ENCODE measurements around the gene KCNJ18.
"Not testable (repeated sequence)": the region's sequence is repeated elsewhere in the genome, so short reads cannot be mapped to it uniquely, and the experiment has no call there.

DNA sequence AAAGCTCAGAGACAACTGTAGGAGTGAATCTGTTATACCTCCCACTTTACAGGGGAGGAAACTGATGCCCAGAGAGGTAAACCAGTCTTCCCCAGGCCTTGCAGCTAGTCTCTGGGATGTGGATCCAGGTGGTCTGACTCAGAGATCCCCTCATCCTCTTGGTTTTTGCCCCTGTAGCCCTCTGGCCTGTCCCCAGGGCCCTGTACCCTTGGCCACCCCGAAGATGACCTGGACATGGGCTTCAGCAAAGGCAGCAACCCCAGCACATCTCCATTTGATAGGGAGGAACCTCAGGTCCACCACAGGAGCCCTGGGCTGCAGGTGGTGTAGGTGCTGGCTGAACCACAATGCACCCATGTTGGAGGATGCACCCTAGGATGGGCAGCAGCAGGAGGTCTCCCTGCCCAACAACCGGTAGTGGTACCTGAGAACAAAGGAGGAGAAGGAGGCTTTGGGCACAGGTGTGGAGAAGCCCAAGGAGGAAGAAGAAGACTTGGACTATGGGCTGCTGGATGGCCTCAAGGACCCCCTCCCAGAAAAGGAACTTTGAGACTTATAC lies 26.3 kb upstream of the KCNJ18 start:
- TF ChIP-seq, protein P1, sequence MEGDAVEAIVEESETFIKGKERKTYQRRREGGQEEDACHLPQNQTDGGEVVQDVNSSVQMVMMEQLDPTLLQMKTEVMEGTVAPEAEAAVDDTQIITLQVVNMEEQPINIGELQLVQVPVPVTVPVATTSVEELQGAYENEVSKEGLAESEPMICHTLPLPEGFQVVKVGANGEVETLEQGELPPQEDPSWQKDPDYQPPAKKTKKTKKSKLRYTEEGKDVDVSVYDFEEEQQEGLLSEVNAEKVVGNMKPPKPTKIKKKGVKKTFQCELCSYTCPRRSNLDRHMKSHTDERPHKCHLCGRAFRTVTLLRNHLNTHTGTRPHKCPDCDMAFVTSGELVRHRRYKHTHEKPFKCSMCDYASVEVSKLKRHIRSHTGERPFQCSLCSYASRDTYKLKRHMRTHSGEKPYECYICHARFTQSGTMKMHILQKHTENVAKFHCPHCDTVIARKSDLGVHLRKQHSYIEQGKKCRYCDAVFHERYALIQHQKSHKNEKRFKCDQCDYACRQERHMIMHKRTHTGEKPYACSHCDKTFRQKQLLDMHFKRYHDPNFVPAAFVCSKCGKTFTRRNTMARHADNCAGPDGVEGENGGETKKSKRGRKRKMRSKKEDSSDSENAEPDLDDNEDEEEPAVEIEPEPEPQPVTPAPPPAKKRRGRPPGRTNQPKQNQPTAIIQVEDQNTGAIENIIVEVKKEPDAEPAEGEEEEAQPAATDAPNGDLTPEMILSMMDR (tag by site-specific recombination; IDR thresholded peaks at IDR 0.05), result not testable (repeated sequence)
- TF ChIP-seq ZNF23 (tag by site-specific recombination; IDR thresholded peaks at IDR 0.05; ENCODE audit: borderline replicate concordance); MZF1 (tag by site-specific recombination; IDR thresholded peaks at IDR 0.05; ENCODE audit: borderline replicate concordance); SP3 (tag by site-specific recombination; IDR thresholded peaks at IDR 0.05); ZNF140 (tag by site-specific recombination; IDR thresholded peaks at IDR 0.05); ZNF248 (tag by site-specific recombination; IDR thresholded peaks at IDR 0.05); REPIN1 (tag by site-specific recombination; IDR thresholded peaks at IDR 0.05; ENCODE audit: low read depth): not testable (repeated sequence)
- TF ChIP-seq, protein P2, sequence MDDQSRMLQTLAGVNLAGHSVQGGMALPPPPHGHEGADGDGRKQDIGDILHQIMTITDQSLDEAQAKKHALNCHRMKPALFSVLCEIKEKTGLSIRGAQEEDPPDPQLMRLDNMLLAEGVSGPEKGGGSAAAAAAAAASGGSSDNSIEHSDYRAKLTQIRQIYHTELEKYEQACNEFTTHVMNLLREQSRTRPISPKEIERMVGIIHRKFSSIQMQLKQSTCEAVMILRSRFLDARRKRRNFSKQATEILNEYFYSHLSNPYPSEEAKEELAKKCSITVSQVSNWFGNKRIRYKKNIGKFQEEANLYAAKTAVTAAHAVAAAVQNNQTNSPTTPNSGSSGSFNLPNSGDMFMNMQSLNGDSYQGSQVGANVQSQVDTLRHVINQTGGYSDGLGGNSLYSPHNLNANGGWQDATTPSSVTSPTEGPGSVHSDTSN (CRISPR knock-in tag; IDR thresholded peaks at IDR 0.05), result not testable (repeated sequence)
- TF ChIP-seq, protein P3, sequence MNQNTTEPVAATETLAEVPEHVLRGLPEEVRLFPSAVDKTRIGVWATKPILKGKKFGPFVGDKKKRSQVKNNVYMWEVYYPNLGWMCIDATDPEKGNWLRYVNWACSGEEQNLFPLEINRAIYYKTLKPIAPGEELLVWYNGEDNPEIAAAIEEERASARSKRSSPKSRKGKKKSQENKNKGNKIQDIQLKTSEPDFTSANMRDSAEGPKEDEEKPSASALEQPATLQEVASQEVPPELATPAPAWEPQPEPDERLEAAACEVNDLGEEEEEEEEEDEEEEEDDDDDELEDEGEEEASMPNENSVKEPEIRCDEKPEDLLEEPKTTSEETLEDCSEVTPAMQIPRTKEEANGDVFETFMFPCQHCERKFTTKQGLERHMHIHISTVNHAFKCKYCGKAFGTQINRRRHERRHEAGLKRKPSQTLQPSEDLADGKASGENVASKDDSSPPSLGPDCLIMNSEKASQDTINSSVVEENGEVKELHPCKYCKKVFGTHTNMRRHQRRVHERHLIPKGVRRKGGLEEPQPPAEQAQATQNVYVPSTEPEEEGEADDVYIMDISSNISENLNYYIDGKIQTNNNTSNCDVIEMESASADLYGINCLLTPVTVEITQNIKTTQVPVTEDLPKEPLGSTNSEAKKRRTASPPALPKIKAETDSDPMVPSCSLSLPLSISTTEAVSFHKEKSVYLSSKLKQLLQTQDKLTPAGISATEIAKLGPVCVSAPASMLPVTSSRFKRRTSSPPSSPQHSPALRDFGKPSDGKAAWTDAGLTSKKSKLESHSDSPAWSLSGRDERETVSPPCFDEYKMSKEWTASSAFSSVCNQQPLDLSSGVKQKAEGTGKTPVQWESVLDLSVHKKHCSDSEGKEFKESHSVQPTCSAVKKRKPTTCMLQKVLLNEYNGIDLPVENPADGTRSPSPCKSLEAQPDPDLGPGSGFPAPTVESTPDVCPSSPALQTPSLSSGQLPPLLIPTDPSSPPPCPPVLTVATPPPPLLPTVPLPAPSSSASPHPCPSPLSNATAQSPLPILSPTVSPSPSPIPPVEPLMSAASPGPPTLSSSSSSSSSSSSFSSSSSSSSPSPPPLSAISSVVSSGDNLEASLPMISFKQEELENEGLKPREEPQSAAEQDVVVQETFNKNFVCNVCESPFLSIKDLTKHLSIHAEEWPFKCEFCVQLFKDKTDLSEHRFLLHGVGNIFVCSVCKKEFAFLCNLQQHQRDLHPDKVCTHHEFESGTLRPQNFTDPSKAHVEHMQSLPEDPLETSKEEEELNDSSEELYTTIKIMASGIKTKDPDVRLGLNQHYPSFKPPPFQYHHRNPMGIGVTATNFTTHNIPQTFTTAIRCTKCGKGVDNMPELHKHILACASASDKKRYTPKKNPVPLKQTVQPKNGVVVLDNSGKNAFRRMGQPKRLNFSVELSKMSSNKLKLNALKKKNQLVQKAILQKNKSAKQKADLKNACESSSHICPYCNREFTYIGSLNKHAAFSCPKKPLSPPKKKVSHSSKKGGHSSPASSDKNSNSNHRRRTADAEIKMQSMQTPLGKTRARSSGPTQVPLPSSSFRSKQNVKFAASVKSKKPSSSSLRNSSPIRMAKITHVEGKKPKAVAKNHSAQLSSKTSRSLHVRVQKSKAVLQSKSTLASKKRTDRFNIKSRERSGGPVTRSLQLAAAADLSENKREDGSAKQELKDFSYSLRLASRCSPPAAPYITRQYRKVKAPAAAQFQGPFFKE (tag by site-specific recombination; IDR thresholded peaks at IDR 0.05; ENCODE audit: borderline replicate concordance), result not testable (repeated sequence)

All from HEK293 (cell line).